Esophagus squamous epithelium (tissue), 4 donors: ENCODE data around the gene DPCD.
"Not testable (repeated sequence)": the region's sequence is repeated elsewhere in the genome, so short reads cannot be mapped to it uniquely, and the experiment has no call there.

Experiments
- POLR2A ChIP-seq, 4 donors: fragments of 450-650 bp; IDR thresholded peaks; one replicate each; pipeline ENCODE4 v1.6.1; 2017; ENCODE audit warnings: antibody characterized with exemption in 4 of 4, mild to moderate bottlenecking in 4 of 4, moderate library complexity in 3 of 4
- TF ChIP-seq, protein P1 (sequence below), 6 experiments: fragments of 450-650 bp in 4 of 6; fragments of 200-600 bp in 2 of 6; sonication (generic) in 2 of 6; IDR thresholded peaks; one replicate each; pipeline ENCODE4 v1.5.1; 2016 to 2019; ENCODE audit warnings: antibody characterized with exemption in 6 of 6, mild to moderate bottlenecking in 4 of 6, moderate library complexity in 4 of 6

DNA sequence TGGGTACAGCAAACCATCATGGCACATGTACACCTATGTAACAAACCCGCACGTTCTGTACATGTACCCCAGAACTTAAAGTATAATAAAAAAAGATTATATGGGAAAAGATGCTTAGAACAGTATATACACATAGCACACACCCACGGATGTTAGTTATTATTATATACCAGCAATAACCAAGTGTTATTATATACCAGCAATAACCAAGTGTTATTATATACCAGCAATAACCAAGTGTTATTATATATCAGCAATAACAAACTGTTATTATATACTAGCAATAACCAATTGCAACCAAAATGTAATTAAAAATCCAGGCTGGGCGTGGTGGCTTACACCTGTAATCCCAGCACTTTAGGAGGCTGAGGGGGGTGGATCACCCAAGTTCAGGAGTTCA, 45.4 kb downstream of the DPCD start:
- TF ChIP-seq, protein P1, sequence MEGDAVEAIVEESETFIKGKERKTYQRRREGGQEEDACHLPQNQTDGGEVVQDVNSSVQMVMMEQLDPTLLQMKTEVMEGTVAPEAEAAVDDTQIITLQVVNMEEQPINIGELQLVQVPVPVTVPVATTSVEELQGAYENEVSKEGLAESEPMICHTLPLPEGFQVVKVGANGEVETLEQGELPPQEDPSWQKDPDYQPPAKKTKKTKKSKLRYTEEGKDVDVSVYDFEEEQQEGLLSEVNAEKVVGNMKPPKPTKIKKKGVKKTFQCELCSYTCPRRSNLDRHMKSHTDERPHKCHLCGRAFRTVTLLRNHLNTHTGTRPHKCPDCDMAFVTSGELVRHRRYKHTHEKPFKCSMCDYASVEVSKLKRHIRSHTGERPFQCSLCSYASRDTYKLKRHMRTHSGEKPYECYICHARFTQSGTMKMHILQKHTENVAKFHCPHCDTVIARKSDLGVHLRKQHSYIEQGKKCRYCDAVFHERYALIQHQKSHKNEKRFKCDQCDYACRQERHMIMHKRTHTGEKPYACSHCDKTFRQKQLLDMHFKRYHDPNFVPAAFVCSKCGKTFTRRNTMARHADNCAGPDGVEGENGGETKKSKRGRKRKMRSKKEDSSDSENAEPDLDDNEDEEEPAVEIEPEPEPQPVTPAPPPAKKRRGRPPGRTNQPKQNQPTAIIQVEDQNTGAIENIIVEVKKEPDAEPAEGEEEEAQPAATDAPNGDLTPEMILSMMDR (IDR thresholded peaks at IDR 0.05), result not testable (repeated sequence)
- TF ChIP-seq POLR2A (IDR thresholded peaks at IDR 0.05), result not testable (repeated sequence)
